H9 (cell line): Measurements from ENCODE around the gene FATE1. TPM values are rescaled to one million over a fixed set of nuclear protein-coding genes. Genes with fewer than 3 reads are reported as not detected.

Experiments
- DNase-seq: peaks from one replicate; pipeline ENCODE4 v3.0.0-alpha.2; 2017
- H2AFZ ChIP-seq: one replicate; pipeline ENCODE4 v1.6.1; 2013; ENCODE audit warnings: mild to moderate bottlenecking, low read length, control low read depth, moderate library complexity
- H2AK5ac ChIP-seq: 2 replicates; pipeline ENCODE4 v1.6.1; 2013; ENCODE audit warnings: low read length, control low read depth, mixed read lengths; ENCODE audit not compliant: insufficient read length
- H2BK120ac ChIP-seq: one replicate; pipeline ENCODE4 v1.6.1; 2013; ENCODE audit warnings: low read depth, mild to moderate bottlenecking, low read length, control low read depth, inconsistent platforms; ENCODE audit not compliant: poor library complexity, severe bottlenecking
- H2BK12ac ChIP-seq: 2 replicates; pipeline ENCODE4 v1.6.1; 2013; ENCODE audit warnings: low read length, control low read depth, mixed read lengths, low read depth; ENCODE audit not compliant: insufficient read length
- H2BK15ac ChIP-seq: 2 replicates; pipeline ENCODE4 v1.6.1; 2013; ENCODE audit warnings: low read depth, low read length, control low read depth
- H2BK20ac ChIP-seq: one replicate; pipeline ENCODE4 v1.6.1; 2013; ENCODE audit warnings: low read depth, mild to moderate bottlenecking, low read length, control low read depth, inconsistent platforms; ENCODE audit not compliant: poor library complexity, severe bottlenecking
- H2BK5ac ChIP-seq: 2 replicates; pipeline ENCODE4 v1.6.1; 2013; ENCODE audit warnings: low read length, control low read depth, mixed read lengths; ENCODE audit not compliant: insufficient read length
- H3K14ac ChIP-seq: 2 replicates; pipeline ENCODE4 v1.6.1; 2013; ENCODE audit warnings: low read length, control low read depth; ENCODE audit not compliant: insufficient read depth
- H3K18ac ChIP-seq: 2 replicates; pipeline ENCODE4 v1.6.1; 2013; ENCODE audit warnings: low read depth, mild to moderate bottlenecking, mixed read lengths, low read length, control low read depth; ENCODE audit not compliant: insufficient read length
- H3K23ac ChIP-seq: 2 replicates; pipeline ENCODE4 v1.6.1; 2013; ENCODE audit warnings: low read length, control low read depth, mixed read lengths, low read depth; ENCODE audit not compliant: insufficient read length
- H3K23me2 ChIP-seq: 2 replicates; pipeline ENCODE4 v1.6.1; 2013; ENCODE audit warnings: low read depth, mild to moderate bottlenecking, mixed read lengths, low read length, control low read depth; ENCODE audit not compliant: insufficient read length, poor library complexity, severe bottlenecking
- H3K27ac ChIP-seq: 2 replicates; pipeline ENCODE4 v1.5.1; 2013; ENCODE audit warnings: low read length, control low read depth, mixed read lengths, low read depth; ENCODE audit not compliant: insufficient read length
- H3K27me3 ChIP-seq: 2 replicates; pipeline ENCODE4 v1.6.1; 2013; ENCODE audit warnings: low read length, control low read depth, inconsistent platforms; ENCODE audit not compliant: insufficient read depth
- H3K4ac ChIP-seq: 2 replicates; pipeline ENCODE4 v1.6.1; 2013; ENCODE audit warnings: low read depth, mild to moderate bottlenecking, control low read depth, inconsistent platforms, low read length, moderate library complexity
- H3K4me1 ChIP-seq: 2 replicates; pipeline ENCODE4 v1.6.1; 2013; ENCODE audit warnings: low read length, control low read depth, inconsistent platforms; ENCODE audit not compliant: insufficient read depth
- H3K4me2 ChIP-seq: 2 replicates; pipeline ENCODE4 v1.6.1; 2013; ENCODE audit warnings: low read length, control low read depth, mixed read lengths; ENCODE audit not compliant: insufficient read length, insufficient read depth
- H3K56ac ChIP-seq: 2 replicates; pipeline ENCODE4 v1.6.1; 2013; ENCODE audit warnings: low read depth, mild to moderate bottlenecking, mixed read lengths, low read length, control low read depth; ENCODE audit not compliant: insufficient read length
- H3K79me1 ChIP-seq: 2 replicates; pipeline ENCODE4 v1.6.1; 2013; ENCODE audit warnings: low read depth, mild to moderate bottlenecking, moderate library complexity, low read length, control low read depth, inconsistent platforms; ENCODE audit not compliant: insufficient read depth, poor library complexity, severe bottlenecking
- H3K79me2 ChIP-seq: 2 replicates; pipeline ENCODE4 v1.6.1; 2013; ENCODE audit warnings: low read length, control low read depth, inconsistent platforms; ENCODE audit not compliant: insufficient read depth
- H3K9ac ChIP-seq: 2 replicates; pipeline ENCODE4 v1.6.1; 2013; ENCODE audit warnings: low read length, control low read depth, mixed read lengths; ENCODE audit not compliant: insufficient read length; ENCODE audit errors: extremely low read depth
- H3K9me3 ChIP-seq: one replicate; pipeline ENCODE4 v1.6.1; 2013; ENCODE audit warnings: low read depth, low read length, inconsistent platforms; ENCODE audit not compliant: control insufficient read depth
- H3T11ph ChIP-seq: one replicate; pipeline ENCODE4 v1.6.1; 2013; ENCODE audit warnings: mild to moderate bottlenecking, low read length, control low read depth, inconsistent platforms
- H4K20me1 ChIP-seq: one replicate; pipeline ENCODE4 v1.6.1; 2013; ENCODE audit not compliant: control insufficient read depth, insufficient read length, insufficient read depth
- H4K5ac ChIP-seq: 2 replicates; pipeline ENCODE4 v1.6.1; 2013; ENCODE audit warnings: low read depth, mild to moderate bottlenecking, mixed read lengths, low read length, control low read depth; ENCODE audit not compliant: insufficient read length
- H4K8ac ChIP-seq: replicated peaks from 2 replicates; pipeline ENCODE4 v1.6.1; 2013; ENCODE audit warnings: low read length, control low read depth, mixed read lengths, low read depth; ENCODE audit not compliant: insufficient read length
- H4K91ac ChIP-seq: 2 replicates; pipeline ENCODE4 v1.6.1; 2013; ENCODE audit warnings: low read depth, mild to moderate bottlenecking, moderate library complexity, mixed read lengths, low read length, control low read depth; ENCODE audit not compliant: insufficient read length
- H3K27ac Mint-ChIP-seq, 3 experiments: 2 replicates in 2 of 3; 3 replicates in 1 of 3; pipeline ENCODE4 v1.8.0; 2020 to 2021; ENCODE audit warnings: mixed read lengths in 3 of 3, mild to moderate bottlenecking in 1 of 3, moderate library complexity in 1 of 3
- H3K27me3 Mint-ChIP-seq: 2 replicates; pipeline ENCODE4 v1.8.0; 2021; ENCODE audit warnings: low read depth, mild to moderate bottlenecking, moderate library complexity, mixed read lengths
- H3K36me3 Mint-ChIP-seq, 3 experiments: 2 replicates in 2 of 3; 3 replicates in 1 of 3; pipeline ENCODE4 v1.8.0; 2020 to 2021; ENCODE audit warnings: low read depth in 3 of 3, mixed read lengths in 3 of 3; ENCODE audit not compliant: insufficient read depth in 1 of 3
- H3K4me1 Mint-ChIP-seq, 2 experiments: 2 replicates each; pipeline ENCODE4 v1.8.0; 2020; ENCODE audit warnings: mixed read lengths in 2 of 2
- H3K4me3 Mint-ChIP-seq, 2 experiments: 2 replicates in 1 of 2; 3 replicates in 1 of 2; pipeline ENCODE4 v1.8.0; 2020 to 2021; ENCODE audit warnings: mild to moderate bottlenecking in 2 of 2, mixed read lengths in 2 of 2, moderate library complexity in 1 of 2
- H3K9me3 Mint-ChIP-seq, 2 experiments: 2 replicates in 1 of 2; 3 replicates in 1 of 2; pipeline ENCODE4 v1.8.0; 2020; ENCODE audit warnings: mild to moderate bottlenecking in 2 of 2, mixed read lengths in 2 of 2, moderate library complexity in 1 of 2
- WGBS: extraction: QIAGEN DNeasy Blood & Tissue Kit; methylation state at CpG from one replicate; pipeline ENCODE4 v1.1.7; 2013; ENCODE audit warnings: missing lambda C conversion rate, low lambda C conversion rate, mixed read lengths; ENCODE audit not compliant: insufficient read length; ENCODE audit errors: extremely low coverage; 5-methylcytosine and 5-hydroxymethylcytosine counted together
- long read RNA-seq: library from polyadenylated mRNA; unstranded; transcript quantifications from one replicate; pipeline ENCODE4 v2.0.0, GENCODE V29; 2020
- total RNA-seq: library from RNA; stranded (reverse); gene quantifications from 2 replicates; pipeline ENCODE4 v1.2.1, GENCODE V29; 2021
- TF ChIP-seq, protein P1 (sequence below): fragments of 200-600 bp; sonication (generic); conservative IDR thresholded peaks from 3 replicates; pipeline ENCODE4 v1.8.0; 2021; ENCODE audit warnings: antibody characterized with exemption, mild to moderate bottlenecking

Gene FATE1, protein sequence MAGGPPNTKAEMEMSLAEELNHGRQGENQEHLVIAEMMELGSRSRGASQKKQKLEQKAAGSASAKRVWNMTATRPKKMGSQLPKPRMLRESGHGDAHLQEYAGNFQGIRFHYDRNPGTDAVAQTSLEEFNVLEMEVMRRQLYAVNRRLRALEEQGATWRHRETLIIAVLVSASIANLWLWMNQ
- total RNA-seq = not detected in 2 replicates
- long read RNA-seq = 0 reads

DNA sequence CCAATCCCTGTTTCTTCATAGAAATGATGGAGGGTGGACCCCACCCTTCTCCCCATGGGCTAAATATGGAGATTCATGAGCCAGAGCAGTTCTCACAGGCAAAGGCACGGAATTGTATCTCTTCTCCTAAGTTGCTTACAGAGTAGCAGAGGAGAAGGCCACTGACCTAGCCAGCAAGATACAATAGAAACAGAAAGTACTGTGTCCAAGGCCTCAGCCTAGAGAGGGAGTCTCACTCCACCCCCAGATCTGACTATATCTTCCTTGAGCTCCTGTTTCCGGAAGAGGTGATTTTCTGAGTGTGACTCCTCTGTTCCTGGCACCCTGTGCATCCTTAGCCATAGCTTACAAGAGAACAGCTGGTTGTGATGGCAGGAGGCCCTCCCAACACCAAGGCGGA is at the start of gene FATE1:
FATE1 (plus strand) TSS at position 284 of the 400 bp plus-strand sequence; CDS start at position 369, 85 bp downstream.
- H4K91ac ChIP-seq = no peak within 1 kb of the TSS

More for the DNA sequence above, at the start of gene FATE1:
- Histone ChIP-seq H4K5ac (no peak within 1 kb of the TSS), H3K23ac (no peak within 1 kb of the TSS), H3K9me3 (peaks cover 31% of the 10 kb centered on the region), H3K27me3 (no peaks in the 10 kb centered on the region), H2BK15ac (no peak within 1 kb of the TSS), H3K9ac (no peak within 1 kb of the TSS), H3K79me2 (no peaks in the 10 kb centered on the region), H3K56ac (no peak within 1 kb of the TSS), H2BK20ac (no peak within 1 kb of the TSS), H4K20me1 (no peaks in the 10 kb centered on the region), H3K79me1 (no peaks in the 10 kb centered on the region), H2AK5ac (no peak within 1 kb of the TSS), H3K4ac (no peak within 1 kb of the TSS), H2AFZ (no peak within 1 kb of the TSS), H3T11ph (no peak within 1 kb of the TSS), H4K8ac (no peak within 1 kb of the TSS), H3K23me2 (no peaks in the 10 kb centered on the region), H2BK5ac (no peak within 1 kb of the TSS), H3K14ac (no peak within 1 kb of the TSS), H3K4me2 (no peak within 1 kb of the TSS), H3K4me1 (no peaks in the 10 kb centered on the region; the same call in 1 of the 2 replicates), H3K18ac (no peak within 1 kb of the TSS), H3K27ac (no peak within 1 kb of the TSS), H2BK12ac (no peak within 1 kb of the TSS), H2BK120ac (no peak within 1 kb of the TSS)
- Mint-ChIP-seq H3K27ac (no peak within 1 kb of the TSS), H3K4me1 (peaks cover 13 to 17% of the 10 kb centered on the region in 2 experiments), H3K9me3 (peaks cover 64 to 65% of the 10 kb centered on the region in 2 experiments), H3K36me3 (peaks cover 0 to 2% (median 0%) of the 10 kb centered on the region in 3 experiments; a peak in 2 of 7 replicates), H3K4me3 (no peak within 1 kb of the TSS), H3K27me3 (peaks cover 8% of the 10 kb centered on the region)
- no CpG with 5 or more reads among the region's 3 CpGs for WGBS
- TF ChIP-seq, protein P1, sequence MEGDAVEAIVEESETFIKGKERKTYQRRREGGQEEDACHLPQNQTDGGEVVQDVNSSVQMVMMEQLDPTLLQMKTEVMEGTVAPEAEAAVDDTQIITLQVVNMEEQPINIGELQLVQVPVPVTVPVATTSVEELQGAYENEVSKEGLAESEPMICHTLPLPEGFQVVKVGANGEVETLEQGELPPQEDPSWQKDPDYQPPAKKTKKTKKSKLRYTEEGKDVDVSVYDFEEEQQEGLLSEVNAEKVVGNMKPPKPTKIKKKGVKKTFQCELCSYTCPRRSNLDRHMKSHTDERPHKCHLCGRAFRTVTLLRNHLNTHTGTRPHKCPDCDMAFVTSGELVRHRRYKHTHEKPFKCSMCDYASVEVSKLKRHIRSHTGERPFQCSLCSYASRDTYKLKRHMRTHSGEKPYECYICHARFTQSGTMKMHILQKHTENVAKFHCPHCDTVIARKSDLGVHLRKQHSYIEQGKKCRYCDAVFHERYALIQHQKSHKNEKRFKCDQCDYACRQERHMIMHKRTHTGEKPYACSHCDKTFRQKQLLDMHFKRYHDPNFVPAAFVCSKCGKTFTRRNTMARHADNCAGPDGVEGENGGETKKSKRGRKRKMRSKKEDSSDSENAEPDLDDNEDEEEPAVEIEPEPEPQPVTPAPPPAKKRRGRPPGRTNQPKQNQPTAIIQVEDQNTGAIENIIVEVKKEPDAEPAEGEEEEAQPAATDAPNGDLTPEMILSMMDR = no peak
- no peak for DNase-seq
